Osteoblast (primary cell): ENCODE measurements around the gene PRM1. TPM values are rescaled to one million over a fixed set of nuclear protein-coding genes. Genes with fewer than 3 reads are reported as not detected.

Experiments
- DNase-seq: peaks from one replicate; pipeline ENCODE4 v3.0.0; 2011; ENCODE audit warnings: low spot score, mixed read lengths; ENCODE audit not compliant: insufficient read length; ENCODE audit errors: missing footprints
- H2AFZ ChIP-seq: 2 replicates; pipeline ENCODE4 v1.6.0; 2011; ENCODE audit warnings: mild to moderate bottlenecking, low read length
- H3K27ac ChIP-seq: 2 replicates; pipeline ENCODE4 v1.5.1; 2011; ENCODE audit warnings: mild to moderate bottlenecking, low read depth, low read length, moderate library complexity
- H3K27me3 ChIP-seq: 2 replicates; pipeline ENCODE4 v1.6.0; 2012; ENCODE audit warnings: mild to moderate bottlenecking, control low read depth, inconsistent platforms, low read length, moderate library complexity; ENCODE audit not compliant: insufficient read depth
- H3K36me3 ChIP-seq: 2 replicates; pipeline ENCODE4 v1.5.1; 2011; ENCODE audit warnings: mild to moderate bottlenecking, low read length, control low read depth, moderate library complexity; ENCODE audit not compliant: insufficient read depth
- H3K4me1 ChIP-seq: 2 replicates; pipeline ENCODE4 v1.5.1; 2011; ENCODE audit warnings: mild to moderate bottlenecking, low read length, control low read depth, moderate library complexity; ENCODE audit not compliant: insufficient read depth
- H3K4me2 ChIP-seq: 2 replicates; pipeline ENCODE4 v1.6.0; 2011; ENCODE audit warnings: mild to moderate bottlenecking, low read length; ENCODE audit not compliant: insufficient read depth
- H3K4me3 ChIP-seq: fragments of 200-600 bp; sonication (generic); 3 replicates; pipeline ENCODE4 v1.5.1; 2012; ENCODE audit warnings: mild to moderate bottlenecking, low read length, inconsistent platforms; ENCODE audit not compliant: insufficient read depth
- H3K79me2 ChIP-seq: 2 replicates; pipeline ENCODE4 v1.6.0; 2012; ENCODE audit warnings: mild to moderate bottlenecking, low read length, control low read depth, inconsistent platforms; ENCODE audit not compliant: insufficient read depth
- H3K9me3 ChIP-seq: 2 replicates; pipeline ENCODE4 v1.5.1; 2011; ENCODE audit warnings: low read depth, low read length, control low read depth
- H4K20me1 ChIP-seq: 2 replicates; pipeline ENCODE4 v1.6.0; 2012; ENCODE audit warnings: mild to moderate bottlenecking, low read length, control low read depth; ENCODE audit not compliant: insufficient read depth
- total RNA-seq: library from RNA; depleted of rRNA; stranded (reverse); fragments of >200 nt; gene quantifications from 2 replicates; pipeline ENCODE4 v1.2.3, GENCODE V29; 2012
- TF ChIP-seq, protein P1 (sequence below): IDR thresholded peaks from 2 replicates; pipeline ENCODE4 v1.5.1; 2011; ENCODE audit warnings: mild to moderate bottlenecking, low read depth, low read length, moderate library complexity; ENCODE audit errors: extremely low read depth

Gene PRM1
- total RNA-seq, 1 donor: not detected

DNA sequence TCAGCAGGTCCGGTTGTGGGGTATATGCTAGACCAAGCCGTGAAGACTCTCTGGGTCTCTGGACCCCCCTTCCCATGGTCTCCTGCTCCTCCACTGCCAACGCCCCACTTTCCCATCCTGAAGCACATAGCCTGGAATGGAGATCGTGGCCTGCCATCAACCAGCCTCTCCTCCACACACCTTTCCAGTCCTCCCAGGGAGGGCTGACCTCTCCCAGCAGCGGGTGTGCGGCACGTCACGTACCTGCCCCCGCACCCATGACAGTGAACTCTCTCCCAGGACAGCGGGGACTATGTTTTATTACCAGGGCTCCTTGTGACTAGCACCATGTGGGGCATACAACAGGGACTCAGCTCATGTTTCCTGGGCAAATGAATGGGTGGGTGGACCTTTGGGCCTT, 9.5 kb downstream of the PRM1 start:
- Histone ChIP-seq H4K20me1 (no peaks in the 10 kb centered on the region), H3K27me3 (peaks cover 4% of the 10 kb centered on the region), H3K4me1 (no peaks in the 10 kb centered on the region), H3K36me3 (no peaks in the 10 kb centered on the region), H3K9me3 (no peaks in the 10 kb centered on the region), H3K4me3 (no peak overlapping the region), H3K4me2 (no peak overlapping the region), H2AFZ (no peak overlapping the region), H3K27ac (no peak overlapping the region), H3K79me2 (no peaks in the 10 kb centered on the region)
- peak; percentile 66 for DNase-seq
- TF ChIP-seq, protein P1, sequence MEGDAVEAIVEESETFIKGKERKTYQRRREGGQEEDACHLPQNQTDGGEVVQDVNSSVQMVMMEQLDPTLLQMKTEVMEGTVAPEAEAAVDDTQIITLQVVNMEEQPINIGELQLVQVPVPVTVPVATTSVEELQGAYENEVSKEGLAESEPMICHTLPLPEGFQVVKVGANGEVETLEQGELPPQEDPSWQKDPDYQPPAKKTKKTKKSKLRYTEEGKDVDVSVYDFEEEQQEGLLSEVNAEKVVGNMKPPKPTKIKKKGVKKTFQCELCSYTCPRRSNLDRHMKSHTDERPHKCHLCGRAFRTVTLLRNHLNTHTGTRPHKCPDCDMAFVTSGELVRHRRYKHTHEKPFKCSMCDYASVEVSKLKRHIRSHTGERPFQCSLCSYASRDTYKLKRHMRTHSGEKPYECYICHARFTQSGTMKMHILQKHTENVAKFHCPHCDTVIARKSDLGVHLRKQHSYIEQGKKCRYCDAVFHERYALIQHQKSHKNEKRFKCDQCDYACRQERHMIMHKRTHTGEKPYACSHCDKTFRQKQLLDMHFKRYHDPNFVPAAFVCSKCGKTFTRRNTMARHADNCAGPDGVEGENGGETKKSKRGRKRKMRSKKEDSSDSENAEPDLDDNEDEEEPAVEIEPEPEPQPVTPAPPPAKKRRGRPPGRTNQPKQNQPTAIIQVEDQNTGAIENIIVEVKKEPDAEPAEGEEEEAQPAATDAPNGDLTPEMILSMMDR: no peak

DNA sequence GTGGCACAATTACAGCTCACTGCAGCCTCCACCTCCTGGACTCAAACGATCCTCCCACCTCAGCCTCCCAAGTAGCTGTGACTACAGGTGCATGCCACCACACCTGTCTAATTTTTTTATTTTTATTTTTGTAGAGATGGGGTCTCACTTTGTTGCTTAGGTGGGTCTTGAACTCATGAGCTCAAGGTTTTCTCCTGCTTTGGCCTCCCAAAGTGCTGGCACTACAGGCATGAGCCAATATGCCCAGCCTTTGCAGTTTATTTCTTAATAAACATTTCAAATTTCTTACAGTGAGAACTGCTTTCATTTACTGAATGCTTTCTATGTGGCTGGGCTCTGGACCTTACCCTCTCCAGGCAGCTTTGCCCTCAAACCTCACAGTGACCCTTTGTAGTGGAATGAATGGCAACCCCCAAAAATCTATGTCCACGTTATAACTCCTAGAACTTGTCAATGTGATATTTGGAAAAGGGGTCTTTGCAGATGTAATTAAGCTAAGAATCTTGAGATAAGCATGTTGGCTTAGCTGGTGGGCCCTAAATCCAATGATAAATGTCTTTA, 10.4 kb downstream of the PRM1 start:
- no peak overlapping the region for H3K27ac ChIP-seq
- no peak overlapping the region for H2AFZ ChIP-seq
- no peaks in the 10 kb centered on the region for H3K4me1 ChIP-seq
- H3K79me2 ChIP-seq: no peaks in the 10 kb centered on the region
- DNase-seq: peak; percentile 21
- peaks cover 4% of the 10 kb centered on the region for H3K27me3 ChIP-seq
- H4K20me1 ChIP-seq: no peaks in the 10 kb centered on the region
- H3K4me2 ChIP-seq: no peak overlapping the region
- H3K9me3 ChIP-seq: no peaks in the 10 kb centered on the region
- H3K36me3 ChIP-seq: no peaks in the 10 kb centered on the region
- H3K4me3 ChIP-seq: no peak overlapping the region
- TF ChIP-seq, protein P1: no peak

GRCh38 chr16:11268921-11269375, 12.2 kb downstream of the PRM1 start, which contains the start of gene TNP2:
Gene TNP2 (minus strand): TSS chr16:11269325. CDS start chr16:11269262, 63 bp downstream.
- TF ChIP-seq, protein P1: no peak
- H3K27ac ChIP-seq: no peak within 1 kb of the TSS
- no peaks in the 10 kb centered on the region for H3K4me1 ChIP-seq
- H3K27me3 ChIP-seq: peaks cover 4% of the 10 kb centered on the region
- no peak within 1 kb of the TSS for H3K4me3 ChIP-seq
- peak; percentile 19 for DNase-seq
- H3K36me3 ChIP-seq: no peaks in the 10 kb centered on the region
- no peak within 1 kb of the TSS for H2AFZ ChIP-seq
- no peaks in the 10 kb centered on the region for H3K79me2 ChIP-seq
- H3K4me2 ChIP-seq: no peak within 1 kb of the TSS
- H3K9me3 ChIP-seq: no peaks in the 10 kb centered on the region
- no peaks in the 10 kb centered on the region for H4K20me1 ChIP-seq

DNA sequence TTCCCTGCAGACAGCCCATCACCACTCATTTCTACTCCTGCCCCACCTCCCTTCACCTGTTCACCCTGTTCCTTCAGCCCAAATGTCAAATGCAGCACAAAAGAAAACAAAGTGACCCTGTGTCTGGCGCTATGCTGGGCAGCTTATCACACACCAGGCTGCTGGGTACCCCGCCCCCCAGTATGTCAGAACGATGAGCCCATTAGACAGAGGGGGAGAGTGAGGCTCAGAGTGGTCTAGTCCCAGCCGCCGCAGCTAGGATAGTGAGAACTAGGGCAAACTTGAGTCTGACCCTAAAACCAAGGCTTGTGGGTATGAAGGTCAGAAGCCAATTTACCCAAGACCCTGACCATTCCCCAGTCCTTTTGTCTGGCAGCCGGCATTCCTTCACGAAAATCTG, 16.0 kb downstream of the PRM1 start:
- Histone ChIP-seq H3K36me3 (no peaks in the 10 kb centered on the region), H3K4me1 (no peaks in the 10 kb centered on the region), H3K9me3 (no peaks in the 10 kb centered on the region), H4K20me1 (no peaks in the 10 kb centered on the region), H3K27ac (no peak overlapping the region), H3K79me2 (no peaks in the 10 kb centered on the region), H2AFZ (no peak overlapping the region), H3K27me3 (peaks cover 8% of the 10 kb centered on the region), H3K4me3 (no peak overlapping the region), H3K4me2 (no peak overlapping the region)
- TF ChIP-seq, protein P1: no peak
- no peak for DNase-seq
